Pancreas (tissue), 10 donors: ENCODE results near the gene CYP2D6. TPM values are rescaled to one million over a fixed set of nuclear protein-coding genes. Genes with fewer than 3 reads are reported as not detected.
"Not testable (repeated sequence)": the region's sequence is repeated elsewhere in the genome, so short reads cannot be mapped to it uniquely, and the experiment has no call there.

ENCODE experiments used
- ATAC-seq, 4 donors: fragments of 200-7000 bp; cut with Tn5 transposase; one replicate each; pipeline versions ENCODE4 v1.8.0 to v1.9.1; 2020; ENCODE audit warnings: mild to moderate bottlenecking in 4 of 4, moderate library complexity in 4 of 4
- DNase-seq, 6 donors: peaks; one replicate each; pipeline ENCODE4 v3.0.0-alpha.2; 2020
- FAIRE-seq: peaks from 2 replicates; lab custom pipeline; 2012; peaks lifted over from hg19 to GRCh38; lab: Jason Lieb, UNC
- H3K27ac ChIP-seq, 4 donors: fragments of 200-600 bp; sonication (generic); 1 replicate in 3 of 4; 2 replicates in 1 of 4; pipeline versions ENCODE4 v1.5.0 to v1.8.0; 2020
- H3K27me3 ChIP-seq, 4 donors: fragments of 200-600 bp; one replicate each; pipeline ENCODE4 v1.8.0; 2021
- H3K36me3 ChIP-seq, 3 donors: fragments of 200-600 bp; sonication (generic) in 1 of 3; one replicate each; pipeline versions ENCODE4 v1.5.0 to v1.8.0; 2020 to 2021
- H3K4me1 ChIP-seq, 3 donors: fragments of 200-600 bp; one replicate each; pipeline ENCODE4 v1.8.0; 2021
- H3K4me3 ChIP-seq, 4 donors: fragments of 200-600 bp; sonication (generic) in 2 of 4; one replicate each; pipeline versions ENCODE4 v1.5.0 to v1.8.0; 2020 to 2021
- H3K9me3 ChIP-seq, 4 donors: fragments of 200-600 bp; one replicate each; pipeline ENCODE4 v1.8.0; 2021
- CTCF ChIP-seq, 4 donors: fragments of 200-600 bp; sonication (generic) in 3 of 4; IDR thresholded peaks; one replicate each; pipeline versions ENCODE4 v1.5.0 to v1.8.0; 2021; ENCODE audit warnings: antibody characterized with exemption in 4 of 4
- WGBS, 2 donors: extraction: QIAGEN DNeasy Blood & Tissue Kit; methylation state at CpG; one replicate each; pipeline ENCODE4 v1.1.7; 2013; 5-methylcytosine and 5-hydroxymethylcytosine counted together
- intact Hi-C, 3 donors: fragments of 100-400 bp; cut with DNase I; formaldehyde crosslinking; loops; one replicate each; pipeline versions ENCODE4 v1.11.1 to v1.14.2; 2022
- polyA plus RNA-seq, 2 donors: library from polyadenylated mRNA; stranded (reverse); fragments of 200-250 nt; gene quantifications; one replicate each; pipeline ENCODE4 v1.2.3, GENCODE V29; 2013
- total RNA-seq, 6 donors: library from RNA; stranded (reverse); fragmentation: NEBNext Ultra II Directional in 4 of 6; extraction: Animal tissue kit (Norgen Biotek cat#: 25700) in 4 of 6; gene quantifications; one replicate each; pipeline versions ENCODE4 v1.2.1 to v1.2.4, GENCODE V29; 2021 to 2023
- donor health status: healthy with polysubstance abuse.
- donor health status: DM: no; HTN: no; CAD: no; lungs with moderate emphysema.
- donor health status: DM: no; HTN: no; CAD: no.
- donor health status: control.
- donor health status: control.
- donor health status: Bipolar disorder and iron deficiency.
- donor health status: DM: yes; HTN: yes; CAD: no.
- donor health status: DM: no; HTN: no; CAD: no.
- donor health status: DM: no; HTN: no; CAD: no.
- donor health status: DM: yes; HTN: yes; CAD: no.

CYP2D6 gene
- total and polyA plus RNA-seq, 8 donors: 0.35 to 7.3 (median 0.66) TPM

- H3K27me3 ChIP-seq: no peaks in the 10 kb centered on the region
These were observed 13.7 kb downstream of the CYP2D6 start for GRCh38 chr22:42116848-42117424.

GRCh38 chr22:42115420-42115830, 15.2 kb downstream of the CYP2D6 start:
- H3K4me1 ChIP-seq, H3K27me3 ChIP-seq, H3K9me3 ChIP-seq, H3K36me3 ChIP-seq, intact Hi-C loops, ATAC-seq, H3K27ac ChIP-seq, FAIRE-seq, DNase-seq, H3K4me3 ChIP-seq: not testable (repeated sequence)
- WGBS, 2 donors: 68 to 70% methylated on average over 6 of the region's 6 CpGs

More at GRCh38 chr22:42116848-42117424, 13.7 kb downstream of the CYP2D6 start:
- Histone ChIP-seq H3K9me3 (no peaks in the 10 kb centered on the region), H3K4me3 (no peak overlapping the region), H3K36me3 (no peaks in the 10 kb centered on the region), H3K27ac (no peak overlapping the region), H3K4me1 (no peaks in the 10 kb centered on the region)
- WGBS, 2 donors: 77 to 80% methylated on average over 4 of the region's 4 CpGs
- intact Hi-C loops: no loop called here
- TF ChIP-seq CTCF (IDR thresholded peaks at IDR 0.05): no peak
- DNase-seq (no peak), FAIRE-seq (no peak), ATAC-seq (no peak)

GRCh38 chr22:42114721-42115120, 15.9 kb downstream of the CYP2D6 start:
- intact Hi-C loops: no loop called here
- Histone ChIP-seq H3K36me3 (no peaks in the 10 kb centered on the region), H3K4me1 (no peaks in the 10 kb centered on the region), H3K9me3 (no peaks in the 10 kb centered on the region), H3K4me3 (no peak overlapping the region), H3K27me3 (no peaks in the 10 kb centered on the region), H3K27ac (no peak overlapping the region)
- FAIRE-seq (no peak), ATAC-seq (peak in 3 of 4 donors; percentile 47 to 69 (median 69)), DNase-seq (peak in 1 of 6 donors; percentile 42)
- WGBS, 2 donors: 73 to 82% methylated on average over 7 of the region's 7 CpGs
- TF ChIP-seq CTCF (IDR thresholded peaks at IDR 0.05): peak in 2 of 4 donors; percentile 14 to 21

- H3K27ac ChIP-seq, DNase-seq, H3K4me3 ChIP-seq, H3K36me3 ChIP-seq, ATAC-seq, H3K9me3 ChIP-seq, FAIRE-seq, intact Hi-C loops, H3K4me1 ChIP-seq, H3K27me3 ChIP-seq: not testable (repeated sequence)
- WGBS, 2 donors: 11 to 14% methylated on average over 4 of the region's 4 CpGs
These were observed 17.8 kb downstream of the CYP2D6 start for GRCh38 chr22:42112793-42113192.

GRCh38 chr22:42111798-42112197, 18.8 kb downstream of the CYP2D6 start:
- H3K4me3 ChIP-seq: no peak overlapping the region
- no peak for FAIRE-seq
- no peak overlapping the region for H3K27ac ChIP-seq
- DNase-seq: no peak
- no peak for ATAC-seq
- H3K36me3 ChIP-seq: no peaks in the 10 kb centered on the region
- H3K27me3 ChIP-seq: no peaks in the 10 kb centered on the region
- intact Hi-C loops: no loop called here
- TF ChIP-seq CTCF (IDR thresholded peaks at IDR 0.05): no peak
- H3K4me1 ChIP-seq: no peaks in the 10 kb centered on the region
- H3K9me3 ChIP-seq: no peaks in the 10 kb centered on the region
- 56 to 91% methylated on average over 4 of the region's 4 CpGs for WGBS, 2 donors

- no peak for TF ChIP-seq CTCF (IDR thresholded peaks at IDR 0.05)
- intact Hi-C loops: no loop called here
- 86 to 88% methylated on average over 18 of the region's 18 CpGs for WGBS, 2 donors
- H3K4me1 ChIP-seq: no peaks in the 10 kb centered on the region
- H3K4me3 ChIP-seq: no peak overlapping the region
- FAIRE-seq: no peak
- no peak for DNase-seq
- H3K36me3 ChIP-seq: no peaks in the 10 kb centered on the region
- no peak overlapping the region for H3K27ac ChIP-seq
- H3K9me3 ChIP-seq: no peaks in the 10 kb centered on the region
- H3K27me3 ChIP-seq: no peaks in the 10 kb centered on the region
- ATAC-seq: no peak
These were observed 21.8 kb downstream of the CYP2D6 start for GRCh38 chr22:42108848-42109247.

GRCh38 chr22:42104332-42104860, 26.2 kb downstream of the CYP2D6 start:
- ATAC-seq, H3K4me1 ChIP-seq, FAIRE-seq, H3K9me3 ChIP-seq, H3K4me3 ChIP-seq, H3K27me3 ChIP-seq, H3K27ac ChIP-seq, DNase-seq, H3K36me3 ChIP-seq, intact Hi-C loops: not testable (repeated sequence)
- 88% methylated on average over 6 of the region's 6 CpGs for WGBS, 2 donors
